Natural killer cell (primary cell): Measurements from ENCODE around the gene VEGFA. TPM values are rescaled to one million over a fixed set of nuclear protein-coding genes. Genes with fewer than 3 reads are reported as not detected.

Experiments
- ATAC-seq, 3 donors: fragments of 150-1000 bp in 2 of 3; fragments of 200-7000 bp in 1 of 3; cut with Tn5 transposase; 1 replicate in 1 of 3; 2 replicates in 2 of 3; pipeline ENCODE4 v1.10.0; 2021; ENCODE audit warnings: mild to moderate bottlenecking in 2 of 3, moderate library complexity in 2 of 3
- DNase-seq, 2 donors: peaks; one replicate each; pipeline versions ENCODE4 v3.0.0 to v3.0.0-alpha.2; 2013 to 2021; ENCODE audit warnings: mixed read lengths in 1 of 2
- H3K27ac ChIP-seq: one replicate; pipeline ENCODE4 v1.5.1; 2013; ENCODE audit warnings: mild to moderate bottlenecking, low read length
- H3K27me3 ChIP-seq: one replicate; pipeline ENCODE4 v1.6.1; 2013; ENCODE audit warnings: low read length; ENCODE audit not compliant: control insufficient read depth, insufficient read depth
- H3K36me3 ChIP-seq: one replicate; pipeline ENCODE4 v1.6.1; 2013; ENCODE audit warnings: low read length; ENCODE audit not compliant: control insufficient read depth, insufficient read depth
- H3K4me1 ChIP-seq: one replicate; pipeline ENCODE4 v1.6.1; 2013; ENCODE audit warnings: low read length; ENCODE audit not compliant: control insufficient read depth, insufficient read depth
- H3K4me3 ChIP-seq: one replicate; pipeline ENCODE4 v1.5.1; 2013; ENCODE audit warnings: low read length
- H3K9me3 ChIP-seq: one replicate; pipeline ENCODE4 v1.6.1; 2013; ENCODE audit warnings: low read length; ENCODE audit not compliant: control insufficient read depth, insufficient read depth
- H3K27ac Mint-ChIP-seq, 2 donors: one replicate each; pipeline ENCODE4 v1.8.0; 2022; ENCODE audit warnings: mild to moderate bottlenecking in 2 of 2, mixed read lengths in 2 of 2, moderate library complexity in 1 of 2
- H3K27me3 Mint-ChIP-seq, 2 donors: one replicate each; pipeline ENCODE4 v1.8.0; 2022; ENCODE audit warnings: low read depth in 2 of 2, mixed read lengths in 2 of 2
- H3K36me3 Mint-ChIP-seq: one replicate; pipeline ENCODE4 v1.8.0; 2022; ENCODE audit warnings: mixed read lengths
- H3K4me1 Mint-ChIP-seq, 2 donors: one replicate each; pipeline ENCODE4 v1.8.0; 2022; ENCODE audit warnings: mixed read lengths in 2 of 2
- H3K4me3 Mint-ChIP-seq: one replicate; pipeline ENCODE4 v1.8.0; 2022; ENCODE audit warnings: mild to moderate bottlenecking, moderate library complexity, mixed read lengths
- H3K9me3 Mint-ChIP-seq, 2 donors: one replicate each; pipeline ENCODE4 v1.8.0; 2022; ENCODE audit warnings: mixed read lengths in 2 of 2
- WGBS: methylation state at CpG from one replicate; pipeline ENCODE4 v1.1.7; 2013; ENCODE audit warnings: missing lambda C conversion rate; ENCODE audit not compliant: insufficient coverage; 5-methylcytosine and 5-hydroxymethylcytosine counted together
- intact Hi-C: fragments of 100-400 bp; cut with micrococcal nuclease; formaldehyde crosslinking; loops from one replicate; pipeline ENCODE4 v1.14.2; 2022
- total RNA-seq, 4 donors: library from RNA; stranded (reverse); fragments of 120-200 nt in 1 of 4; gene quantifications; one replicate each; pipeline versions ENCODE4 v1.2.3 to v1.2.4, GENCODE V29; 2013 to 2022
- TF ChIP-seq, protein P1 (sequence below): fragments of 200-600 bp; IDR thresholded peaks from one replicate; pipeline ENCODE4 v1.8.0; 2022; ENCODE audit warnings: antibody characterized with exemption

The VEGFA gene
- total RNA-seq, 3 donors from 2014 or later (not counting 1 experiment from before 2014, with no cell fraction given), result 3.6 to 27.5 (median 3.7) TPM

DNA sequence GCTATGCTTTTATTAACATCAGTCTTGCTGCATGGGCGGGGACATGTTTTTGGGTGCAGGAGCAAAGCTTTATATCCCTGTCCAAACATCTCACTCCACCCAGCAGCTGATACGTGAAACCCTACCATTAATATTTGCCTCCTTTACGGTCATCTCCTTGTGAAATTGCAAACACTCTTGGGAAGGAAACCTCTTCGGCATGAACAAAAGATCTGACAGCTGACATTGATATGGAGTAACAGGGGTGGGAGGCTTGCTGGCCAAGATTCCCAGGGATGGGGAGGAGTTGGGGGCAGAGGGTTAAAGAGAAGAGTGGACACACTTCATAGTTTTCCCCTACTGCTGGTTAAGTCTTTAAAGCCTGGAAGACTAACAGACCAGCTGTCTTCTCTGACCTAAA is 22.2 kb upstream of the VEGFA start:
- H3K4me1 ChIP-seq, result no peaks in the 10 kb centered on the region
- DNase-seq (no peak), ATAC-seq (no peak)
- H3K4me3 ChIP-seq, result no peak overlapping the region
- H3K9me3 Mint-ChIP-seq, result no peaks in the 10 kb centered on the region
- TF ChIP-seq, protein P1, sequence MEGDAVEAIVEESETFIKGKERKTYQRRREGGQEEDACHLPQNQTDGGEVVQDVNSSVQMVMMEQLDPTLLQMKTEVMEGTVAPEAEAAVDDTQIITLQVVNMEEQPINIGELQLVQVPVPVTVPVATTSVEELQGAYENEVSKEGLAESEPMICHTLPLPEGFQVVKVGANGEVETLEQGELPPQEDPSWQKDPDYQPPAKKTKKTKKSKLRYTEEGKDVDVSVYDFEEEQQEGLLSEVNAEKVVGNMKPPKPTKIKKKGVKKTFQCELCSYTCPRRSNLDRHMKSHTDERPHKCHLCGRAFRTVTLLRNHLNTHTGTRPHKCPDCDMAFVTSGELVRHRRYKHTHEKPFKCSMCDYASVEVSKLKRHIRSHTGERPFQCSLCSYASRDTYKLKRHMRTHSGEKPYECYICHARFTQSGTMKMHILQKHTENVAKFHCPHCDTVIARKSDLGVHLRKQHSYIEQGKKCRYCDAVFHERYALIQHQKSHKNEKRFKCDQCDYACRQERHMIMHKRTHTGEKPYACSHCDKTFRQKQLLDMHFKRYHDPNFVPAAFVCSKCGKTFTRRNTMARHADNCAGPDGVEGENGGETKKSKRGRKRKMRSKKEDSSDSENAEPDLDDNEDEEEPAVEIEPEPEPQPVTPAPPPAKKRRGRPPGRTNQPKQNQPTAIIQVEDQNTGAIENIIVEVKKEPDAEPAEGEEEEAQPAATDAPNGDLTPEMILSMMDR, result no peak
- H3K27ac ChIP-seq, result no peak overlapping the region
- H3K27me3 ChIP-seq, result no peaks in the 10 kb centered on the region
- H3K4me1 Mint-ChIP-seq, result no peaks in the 10 kb centered on the region
- H3K9me3 ChIP-seq, result no peaks in the 10 kb centered on the region
- peaks cover 8 to 21% of the 10 kb centered on the region in 2 donors for H3K27me3 Mint-ChIP-seq
- H3K36me3 Mint-ChIP-seq, result no peaks in the 10 kb centered on the region
- no peaks in the 10 kb centered on the region for H3K36me3 ChIP-seq
- no peak overlapping the region for H3K4me3 Mint-ChIP-seq
- H3K27ac Mint-ChIP-seq, result no peak overlapping the region
- WGBS, result 95% methylated on average over 4 of the region's 4 CpGs
- intact Hi-C loops, result no loop called here

DNA sequence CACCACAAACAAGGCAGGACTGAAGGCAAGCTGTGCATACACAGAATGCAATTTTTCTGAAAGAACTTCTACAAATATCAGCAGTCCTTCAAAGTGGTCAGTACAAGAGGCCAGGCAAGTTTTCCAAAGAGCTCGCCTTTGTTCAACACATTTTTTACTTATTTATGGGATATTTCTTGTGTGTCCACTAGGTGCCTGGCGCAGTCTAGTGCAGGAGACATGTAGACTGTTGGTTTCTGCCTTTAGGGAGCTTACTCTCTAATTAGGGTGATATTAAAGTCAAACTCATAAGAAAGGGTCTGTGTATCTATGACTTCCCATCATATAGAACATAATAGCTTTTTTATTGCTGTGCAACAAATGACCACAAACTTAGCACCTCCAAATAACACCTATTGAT is 21.2 kb upstream of the VEGFA start:
- H3K36me3 ChIP-seq, result no peaks in the 10 kb centered on the region
- H3K4me1 ChIP-seq, result no peaks in the 10 kb centered on the region
- no peaks in the 10 kb centered on the region for H3K27me3 ChIP-seq
- TF ChIP-seq, protein P1, result no peak
- no peak overlapping the region for H3K4me3 Mint-ChIP-seq
- no peak overlapping the region for H3K27ac Mint-ChIP-seq
- no peak overlapping the region for H3K27ac ChIP-seq
- intact Hi-C loops, result no loop called here
- WGBS, result 78% methylated on average over 1 of the region's 2 CpGs
- no peak overlapping the region for H3K4me3 ChIP-seq
- H3K9me3 ChIP-seq, result no peaks in the 10 kb centered on the region
- H3K9me3 Mint-ChIP-seq, result no peaks in the 10 kb centered on the region
- no peak for ATAC-seq
- H3K27me3 Mint-ChIP-seq, result peaks cover 8 to 21% of the 10 kb centered on the region in 2 donors
- no peaks in the 10 kb centered on the region for H3K36me3 Mint-ChIP-seq
- no peaks in the 10 kb centered on the region for H3K4me1 Mint-ChIP-seq
- DNase-seq, result no peak

DNA sequence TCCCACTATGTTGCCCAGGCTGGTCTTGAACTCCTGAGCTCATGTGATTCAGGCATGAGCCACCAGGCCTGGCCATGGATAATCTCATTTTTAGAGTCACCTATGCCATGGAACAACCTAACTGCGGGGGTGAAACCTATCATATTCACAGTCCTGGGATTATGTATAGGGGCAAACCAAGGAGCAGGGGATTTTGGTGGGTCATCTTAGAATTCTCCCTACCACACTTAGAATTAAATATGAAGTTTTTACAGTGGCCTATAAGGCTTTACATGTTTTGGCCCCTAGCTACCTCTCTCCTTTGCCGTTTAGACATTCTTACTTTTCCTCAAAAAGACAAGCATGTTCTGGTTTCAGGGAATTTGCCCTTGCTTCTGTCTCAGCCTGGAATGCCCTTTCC is 20.6 kb upstream of the VEGFA start:
- TF ChIP-seq, protein P1, result no peak
- Histone ChIP-seq H3K36me3 (no peaks in the 10 kb centered on the region), H3K9me3 (no peaks in the 10 kb centered on the region), H3K27ac (no peak overlapping the region), H3K27me3 (no peaks in the 10 kb centered on the region), H3K4me1 (no peaks in the 10 kb centered on the region), H3K4me3 (no peak overlapping the region)
- Mint-ChIP-seq H3K9me3 (no peaks in the 10 kb centered on the region), H3K36me3 (no peaks in the 10 kb centered on the region), H3K27ac (no peak overlapping the region), H3K4me3 (no peak overlapping the region), H3K27me3 (peaks cover 8 to 21% of the 10 kb centered on the region in 2 donors), H3K4me1 (no peaks in the 10 kb centered on the region)
- 80% methylated on average over 2 of the region's 2 CpGs for WGBS
- DNase-seq (no peak), ATAC-seq (no peak)
- intact Hi-C loops, result no loop called here

DNA sequence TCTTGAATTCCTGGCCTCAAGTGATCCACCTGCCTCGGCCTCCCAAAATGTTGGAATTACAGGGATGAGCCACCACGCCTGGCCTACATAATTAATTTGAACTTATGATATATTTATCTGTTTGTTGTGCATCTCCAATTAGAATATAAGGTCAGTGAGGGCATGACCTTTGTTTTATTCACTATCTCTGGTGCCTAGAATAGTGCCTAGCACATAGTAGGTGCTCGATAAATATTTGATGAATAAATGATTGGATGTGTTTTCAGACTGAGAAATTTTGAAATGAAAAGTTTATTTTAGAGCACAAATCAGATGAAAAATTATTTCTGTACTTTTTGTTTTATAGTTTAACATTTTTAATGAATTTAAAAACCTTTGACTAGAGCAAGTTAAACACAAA is 19.4 kb upstream of the VEGFA start:
- no peak for DNase-seq
- no peaks in the 10 kb centered on the region for H3K4me1 ChIP-seq
- H3K36me3 ChIP-seq, result no peaks in the 10 kb centered on the region
- H3K27me3 Mint-ChIP-seq, result peaks cover 7 to 16% of the 10 kb centered on the region in 2 donors
- H3K9me3 Mint-ChIP-seq, result no peaks in the 10 kb centered on the region
- no peaks in the 10 kb centered on the region for H3K36me3 Mint-ChIP-seq
- H3K4me3 Mint-ChIP-seq, result no peak overlapping the region
- H3K27ac Mint-ChIP-seq, result no peak overlapping the region
- TF ChIP-seq, protein P1, result no peak
- H3K9me3 ChIP-seq, result no peaks in the 10 kb centered on the region
- no peaks in the 10 kb centered on the region for H3K27me3 ChIP-seq
- ATAC-seq, result no peak
- no peak overlapping the region for H3K4me3 ChIP-seq
- intact Hi-C loops, result no loop called here
- H3K27ac ChIP-seq, result no peak overlapping the region
- no peaks in the 10 kb centered on the region for H3K4me1 Mint-ChIP-seq
- WGBS, result 50% methylated on average over 1 of the region's 3 CpGs
